HepG2 (cell line): Measurements from ENCODE around the gene CTDNEP1. TPM values are rescaled to one million over a fixed set of nuclear protein-coding genes. Genes with fewer than 3 reads are reported as not detected.

ENCODE experiments used
- ATF7-NPFF ChIP-seq: sonication (generic); formaldehyde crosslinking; IDR thresholded peaks from 2 replicates; pipeline ENCODE4 v1.8.1; 2023; ENCODE audit warnings: mild to moderate bottlenecking, low read depth, missing genetic modification reagents, moderate library complexity
- DBP ChIP-seq: sonication (generic); formaldehyde crosslinking; IDR thresholded peaks from 2 replicates; pipeline ENCODE4 v1.4.0; 2020; ENCODE audit warnings: missing genetic modification reagents; ENCODE audit errors: not compliant biosample characterization
- GATAD1 ChIP-seq: IDR thresholded peaks from 2 replicates; pipeline ENCODE4 v1.6.1; 2016; ENCODE audit warnings: missing genetic modification reagents, missing compliant biosample characterization
- HMGXB3 ChIP-seq: sonication (generic); formaldehyde crosslinking; IDR thresholded peaks from 2 replicates; pipeline ENCODE4 v1.4.0; 2020; ENCODE audit warnings: missing genetic modification reagents, borderline replicate concordance
- MBD4 ChIP-seq: IDR thresholded peaks from 2 replicates; pipeline ENCODE4 v1.6.1; 2012; ENCODE audit warnings: low read length, inconsistent platforms, borderline replicate concordance
- MEF2D ChIP-seq: sonication (generic); formaldehyde crosslinking; IDR thresholded peaks from 2 replicates; pipeline ENCODE4 v1.5.1; 2020; ENCODE audit warnings: mild to moderate bottlenecking, missing genetic modification reagents
- MNT ChIP-seq: fragments of 450-650 bp; IDR thresholded peaks from 2 replicates; pipeline ENCODE4 v1.6.1; 2016
- NR2C2 ChIP-seq: sonication (generic); formaldehyde crosslinking; IDR thresholded peaks from 2 replicates; pipeline ENCODE4 v1.4.0; 2020; ENCODE audit warnings: missing genetic modification reagents, mild to moderate bottlenecking, moderate library complexity, borderline replicate concordance
- PBX2 ChIP-seq: IDR thresholded peaks from 2 replicates; pipeline ENCODE4 v1.6.1; 2016; ENCODE audit warnings: control low read depth
- SMAD3 ChIP-seq: sonication (generic); formaldehyde crosslinking; IDR thresholded peaks from 2 replicates; pipeline ENCODE4 v1.4.0; 2020; ENCODE audit warnings: missing genetic modification reagents
- SRSF4 ChIP-seq: fragments of 200-400 bp; formaldehyde crosslinking; IDR thresholded peaks from one replicate; pipeline ENCODE4 v1.6.1; 2018; ENCODE audit warnings: mild to moderate bottlenecking, low read depth, low read length, moderate library complexity; ENCODE audit not compliant: poor library complexity, severe bottlenecking
- ZNF33B ChIP-seq: sonication (generic); formaldehyde crosslinking; IDR thresholded peaks from 2 replicates; pipeline ENCODE4 v1.5.1; 2020; ENCODE audit warnings: mild to moderate bottlenecking, missing genetic modification reagents
- ZNF850 ChIP-seq: sonication (generic); formaldehyde crosslinking; conservative IDR thresholded peaks from 2 replicates; pipeline ENCODE4 v1.9.0; 2021; ENCODE audit warnings: mild to moderate bottlenecking, missing genetic modification reagents
- polyA plus RNA-seq, 8 experiments: library from polyadenylated mRNA; depleted of rRNA in 3 of 8; stranded (reverse) in 7 of 8; unstranded in 1 of 8; fragments of >200 nt; fragmentation: Illumina TruSeq in 4 of 8; extraction: Trizol in 4 of 8; gene quantifications; 2 replicates each; pipeline versions ENCODE4 v1.2.1 to v1.2.3, GENCODE V29; 2011 to 2016; ENCODE audit warnings: low read depth in 4 of 8, missing spikeins in 1 of 8, mixed read lengths in 1 of 8; ENCODE audit not compliant: insufficient read depth in 1 of 8
- total RNA-seq, 5 experiments: library from RNA; depleted of rRNA; stranded (reverse); fragments of >200 nt; fragmentation: Illumina TruSeq; extraction: Trizol; gene quantifications; 2 replicates each; pipeline ENCODE4 v1.2.3, GENCODE V29; 2016; ENCODE audit warnings: low read depth in 1 of 5
- TF ChIP-seq, protein P1 (sequence below), 2 experiments: fragments of 450-650 bp in 1 of 2; sonication (generic) in 1 of 2; formaldehyde crosslinking; IDR thresholded peaks; 2 replicates each; pipeline versions ENCODE4 v1.5.0 to v1.8.0; 2020 to 2022; ENCODE audit warnings: mild to moderate bottlenecking in 1 of 2, missing genetic modification reagents in 1 of 2
- TF ChIP-seq, protein P2 (sequence below): IDR thresholded peaks from 2 replicates; pipeline ENCODE4 v1.6.1; 2016; ENCODE audit warnings: missing biosample characterization, missing genetic modification reagents, low read depth

Gene CTDNEP1
- total and polyA plus RNA-seq, 2 of the 13 experiments (the other 11 are each of a cell fraction or from before 2014, with no cell fraction given): 19.8 to 118 TPM

DNA sequence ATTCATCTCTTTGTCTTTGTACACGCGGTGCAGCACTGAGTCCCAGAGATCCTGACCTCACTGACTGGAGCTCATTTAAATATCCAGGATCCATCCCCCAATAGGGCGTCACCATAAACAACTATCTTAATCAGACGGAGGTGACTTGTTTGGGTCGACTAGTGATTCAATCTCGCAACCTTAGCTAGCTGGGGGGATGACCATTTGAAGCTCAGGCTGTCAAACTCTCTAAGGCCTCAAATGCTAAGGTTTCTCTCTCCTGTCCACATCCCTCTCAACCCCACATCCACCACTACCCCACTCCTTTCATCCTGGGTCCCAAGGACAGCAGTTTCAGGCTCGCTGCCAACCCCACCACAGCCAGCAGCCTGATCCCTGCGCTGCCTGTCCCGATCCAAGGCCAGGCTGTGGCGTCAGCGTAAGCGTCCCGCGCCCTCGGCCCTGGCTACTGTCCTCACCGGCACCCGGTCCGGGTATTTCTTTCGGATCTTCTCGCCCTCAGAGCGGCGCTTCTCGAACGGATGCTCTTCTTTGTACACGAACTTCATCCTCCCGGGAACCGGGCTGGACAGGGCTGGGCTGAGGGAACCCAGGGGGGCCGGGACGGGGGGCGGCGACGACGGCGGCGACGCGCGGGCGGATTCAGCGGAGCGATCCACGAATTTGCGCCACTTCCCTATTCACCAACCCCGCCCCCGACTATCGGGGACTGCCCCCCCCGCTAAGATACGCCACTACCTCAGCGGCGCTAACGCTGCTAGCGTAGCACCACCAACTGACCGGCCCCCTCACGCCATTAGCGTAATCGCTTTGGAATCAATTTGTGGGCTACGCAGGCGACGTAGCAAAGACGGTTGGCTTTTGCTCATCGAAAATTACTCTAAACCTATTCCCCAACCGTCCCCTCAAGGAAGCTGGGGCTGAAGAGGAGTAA, 9.5 kb downstream of the CTDNEP1 start, which contains the start of gene GABARAP (continued):
- TF ChIP-seq HMGXB3 (CRISPR knock-in tag): peak; percentile 18
- no peak for TF ChIP-seq SRSF4
- TF ChIP-seq NR2C2: no peak; the same call in 1 of the 2 replicates
- no peak for TF ChIP-seq PBX2
- no peak for TF ChIP-seq SMAD3 (CRISPR knock-in tag)
- TF ChIP-seq, protein P1, sequence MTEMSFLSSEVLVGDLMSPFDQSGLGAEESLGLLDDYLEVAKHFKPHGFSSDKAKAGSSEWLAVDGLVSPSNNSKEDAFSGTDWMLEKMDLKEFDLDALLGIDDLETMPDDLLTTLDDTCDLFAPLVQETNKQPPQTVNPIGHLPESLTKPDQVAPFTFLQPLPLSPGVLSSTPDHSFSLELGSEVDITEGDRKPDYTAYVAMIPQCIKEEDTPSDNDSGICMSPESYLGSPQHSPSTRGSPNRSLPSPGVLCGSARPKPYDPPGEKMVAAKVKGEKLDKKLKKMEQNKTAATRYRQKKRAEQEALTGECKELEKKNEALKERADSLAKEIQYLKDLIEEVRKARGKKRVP (CRISPR knock-in tag; IDR thresholded peaks at IDR 0.05): peak in 1 of 2 experiments; percentile 16; a peak in 1 of 4 replicates
- TF ChIP-seq ZNF850 (CRISPR knock-in tag): no peak
- TF ChIP-seq GATAD1 (CRISPR knock-in tag): peak; percentile 66
- TF ChIP-seq, protein P2, sequence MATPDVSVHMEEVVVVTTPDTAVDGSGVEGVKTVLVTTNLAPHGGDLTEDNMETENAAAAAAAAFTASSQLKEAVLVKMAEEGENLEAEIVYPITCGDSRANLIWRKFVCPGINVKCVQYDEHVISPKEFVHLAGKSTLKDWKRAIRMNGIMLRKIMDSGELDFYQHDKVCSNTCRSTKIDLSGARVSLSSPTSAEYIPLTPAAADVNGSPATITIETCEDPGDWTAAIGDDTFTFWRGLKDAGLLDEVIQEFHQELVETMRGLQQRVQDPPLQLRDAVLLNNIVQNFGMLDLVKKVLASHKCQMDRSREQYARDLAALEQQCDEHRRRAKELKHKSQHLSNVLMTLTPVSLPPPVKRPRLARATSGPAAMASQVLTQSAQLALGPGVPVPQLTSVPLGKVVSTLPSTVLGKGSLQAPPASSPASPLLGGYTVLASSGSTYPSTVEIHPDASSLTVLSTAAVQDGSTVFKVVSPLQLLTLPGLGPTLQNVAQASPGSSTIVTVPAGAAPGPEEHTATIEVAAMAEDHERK (CRISPR knock-in tag): 0 out of 2 replicates have a peak, but pooled peaks have one; percentile 46
- TF ChIP-seq MBD4: no peak
- TF ChIP-seq MEF2D (CRISPR knock-in tag): 0 out of 2 replicates have a peak, but pooled peaks have one; percentile 9
- TF ChIP-seq ZNF33B (CRISPR knock-in tag): 0 out of 2 replicates have a peak, but pooled peaks have one; percentile 29
- no peak for TF ChIP-seq DBP (CRISPR knock-in tag)
- peak; percentile 78 for TF ChIP-seq ATF7-NPFF (CRISPR knock-in tag)
- TF ChIP-seq MNT: no peak
